HUES64 (cell line): ENCODE results near the gene CLDN6.
A peak's percentile ranks its signal among the peaks of the same experiment; 100 is the strongest.

Source experiments
- H3K27ac ChIP-seq: 2 replicates; pipeline ENCODE4 v1.7.0; 2013; ENCODE audit warnings: low read depth, low read length, inconsistent platforms
- H3K27me3 ChIP-seq: 2 replicates; pipeline ENCODE4 v1.6.1; 2013; ENCODE audit warnings: mild to moderate bottlenecking, low read length; ENCODE audit not compliant: insufficient read depth
- H3K36me3 ChIP-seq: 2 replicates; pipeline ENCODE4 v1.6.1; 2013; ENCODE audit warnings: mild to moderate bottlenecking, low read length; ENCODE audit not compliant: insufficient read depth
- H3K4me1 ChIP-seq: 2 replicates; pipeline ENCODE4 v1.6.1; 2013; ENCODE audit warnings: mild to moderate bottlenecking, low read length, moderate library complexity; ENCODE audit not compliant: insufficient read depth
- H3K4me3 ChIP-seq: 2 replicates; pipeline ENCODE4 v1.5.1; 2013; ENCODE audit warnings: mild to moderate bottlenecking, low read length, moderate library complexity
- H3K9ac ChIP-seq: 2 replicates; pipeline ENCODE4 v1.6.1; 2013; ENCODE audit warnings: mild to moderate bottlenecking, low read depth, low read length
- H3K9me3 ChIP-seq: 2 replicates; pipeline ENCODE4 v1.6.1; 2013; ENCODE audit warnings: low read depth, low read length; ENCODE audit not compliant: insufficient read depth
- WGBS: fragments of 150-250, 120-280 bp; methylation state at CpG from one replicate; pipeline ENCODE4 v1.1.7; 2013; ENCODE audit warnings: missing lambda C conversion rate; 5-methylcytosine and 5-hydroxymethylcytosine counted together

CLDN6 gene

DNA sequence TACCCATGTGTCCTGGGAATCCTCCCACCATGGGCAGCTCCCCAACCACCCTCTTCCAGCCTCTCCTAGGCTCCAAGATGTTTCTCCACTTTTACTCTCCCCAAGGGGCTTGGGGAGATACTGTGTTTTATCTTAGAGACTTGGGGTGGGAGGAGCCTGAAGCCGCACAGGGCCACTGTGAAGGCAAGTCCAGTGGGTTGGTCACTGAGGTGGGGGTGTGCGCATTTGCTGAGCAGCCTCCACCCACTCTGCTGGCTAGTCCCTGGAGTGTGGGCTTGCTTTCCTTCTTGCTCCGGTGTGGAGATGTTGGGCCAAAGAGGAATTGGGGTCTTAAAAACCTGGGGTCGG lies 9.3 kb downstream of the CLDN6 start:
- H3K27me3 ChIP-seq = peaks cover 16% of the 10 kb centered on the region
- no peaks in the 10 kb centered on the region for H3K9me3 ChIP-seq
- H3K36me3 ChIP-seq = no peaks in the 10 kb centered on the region
- H3K9ac ChIP-seq = peak overlapping the region; percentile 65
- peak overlapping the region; percentile 44; the same call in 1 of the 2 replicates for H3K4me3 ChIP-seq
- peaks cover 49% of the 10 kb centered on the region for H3K4me1 ChIP-seq
- peak overlapping the region; percentile 98 for H3K27ac ChIP-seq
- 36% methylated on average over 4 of the region's 4 CpGs for WGBS

DNA sequence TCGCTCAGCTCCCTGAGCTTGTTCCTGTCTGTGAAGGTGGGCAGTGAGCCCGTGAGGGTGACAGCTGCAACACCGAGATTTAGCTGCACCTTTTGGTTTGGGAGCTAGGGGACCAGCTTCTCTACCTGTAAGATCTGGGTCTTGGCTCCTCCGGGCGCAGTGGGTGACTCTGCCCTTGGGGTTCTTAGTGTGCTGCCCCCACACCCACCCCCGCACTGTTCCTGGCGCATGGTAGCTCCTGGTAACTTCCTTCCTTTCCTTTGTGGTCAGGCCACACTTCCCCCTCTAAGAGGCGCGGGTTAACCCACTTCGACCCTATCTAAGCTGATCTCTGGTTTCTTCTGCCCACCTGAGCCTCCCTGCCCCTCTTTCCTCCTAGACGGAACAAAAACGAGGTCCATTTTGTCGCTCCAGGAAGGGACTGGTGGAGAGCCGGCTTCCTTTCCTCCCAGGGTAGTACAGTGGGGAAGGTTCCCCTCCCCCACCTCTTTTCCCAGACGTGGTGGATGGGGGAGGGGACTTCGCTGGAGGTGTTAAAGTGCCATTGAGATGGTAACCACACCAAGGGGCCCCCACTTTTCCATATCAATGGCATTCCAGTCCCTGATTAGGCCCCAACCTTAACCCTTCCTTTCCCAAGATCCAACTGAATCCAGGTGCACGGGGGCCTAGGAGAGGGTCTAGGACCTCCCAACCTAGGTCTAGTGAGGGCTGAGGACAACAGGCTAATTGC lies 9.9 kb downstream of the CLDN6 start:
- peak overlapping the region; percentile 86 for H3K9ac ChIP-seq
- H3K9me3 ChIP-seq = no peaks in the 10 kb centered on the region
- H3K4me3 ChIP-seq = peak overlapping the region; percentile 44
- H3K27me3 ChIP-seq = peaks cover 11% of the 10 kb centered on the region
- peak overlapping the region; percentile 98 for H3K27ac ChIP-seq
- 3% methylated on average over 13 of the region's 17 CpGs for WGBS
- no peaks in the 10 kb centered on the region for H3K36me3 ChIP-seq
- peaks cover 44% of the 10 kb centered on the region for H3K4me1 ChIP-seq

DNA sequence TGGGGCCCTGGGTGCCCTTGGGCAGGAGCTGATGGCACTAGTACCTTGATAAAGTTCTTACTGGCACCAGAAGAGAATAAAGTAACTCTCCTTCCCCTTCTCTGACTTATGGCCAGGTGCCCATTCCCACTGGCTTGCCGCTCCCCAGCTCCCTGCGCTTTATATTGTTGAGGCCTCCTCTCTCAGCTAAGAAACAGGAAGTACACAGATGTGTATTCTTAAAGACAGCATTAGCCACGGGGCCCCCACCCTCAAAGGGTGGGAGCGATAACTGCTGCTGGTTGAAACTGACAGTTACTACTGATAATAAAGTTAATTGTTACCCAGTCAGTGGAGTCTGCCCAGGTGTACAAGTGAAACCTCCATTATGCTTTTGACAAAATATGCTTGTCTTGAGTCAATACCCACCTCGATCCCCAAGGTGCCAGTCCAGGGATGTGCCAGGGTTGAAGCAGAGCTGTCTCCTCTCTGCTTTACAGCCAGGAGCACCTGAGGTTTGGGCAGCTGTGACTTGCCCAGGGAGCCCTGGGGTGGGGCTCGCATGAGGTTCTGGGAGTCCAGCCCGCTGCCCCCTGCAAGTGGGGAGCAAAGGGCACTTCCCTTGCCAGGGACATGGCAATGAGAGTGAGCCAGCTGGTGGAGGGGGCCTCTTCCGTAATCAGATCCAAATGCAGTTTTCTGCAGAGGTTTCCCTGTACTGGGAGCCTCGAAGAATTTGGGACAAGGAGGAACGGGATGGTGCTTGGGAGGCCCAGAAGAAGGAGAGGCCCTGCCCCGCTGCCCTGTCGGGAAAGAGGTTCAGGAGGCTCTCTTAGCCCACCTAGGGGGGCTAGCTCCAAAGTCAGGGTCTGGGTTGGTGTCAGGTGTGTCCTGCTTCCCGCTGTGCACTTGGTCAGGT lies 10.7 kb downstream of the CLDN6 start:
- no peaks in the 10 kb centered on the region for H3K36me3 ChIP-seq
- 42% methylated on average over 13 of the region's 13 CpGs for WGBS
- H3K9me3 ChIP-seq = no peaks in the 10 kb centered on the region
- peaks cover 9% of the 10 kb centered on the region for H3K27me3 ChIP-seq
- peaks cover 41% of the 10 kb centered on the region for H3K4me1 ChIP-seq
- peak overlapping the region; percentile 44 for H3K4me3 ChIP-seq
- peak overlapping the region; percentile 98 for H3K27ac ChIP-seq
- peak overlapping the region; percentile 86 for H3K9ac ChIP-seq

DNA sequence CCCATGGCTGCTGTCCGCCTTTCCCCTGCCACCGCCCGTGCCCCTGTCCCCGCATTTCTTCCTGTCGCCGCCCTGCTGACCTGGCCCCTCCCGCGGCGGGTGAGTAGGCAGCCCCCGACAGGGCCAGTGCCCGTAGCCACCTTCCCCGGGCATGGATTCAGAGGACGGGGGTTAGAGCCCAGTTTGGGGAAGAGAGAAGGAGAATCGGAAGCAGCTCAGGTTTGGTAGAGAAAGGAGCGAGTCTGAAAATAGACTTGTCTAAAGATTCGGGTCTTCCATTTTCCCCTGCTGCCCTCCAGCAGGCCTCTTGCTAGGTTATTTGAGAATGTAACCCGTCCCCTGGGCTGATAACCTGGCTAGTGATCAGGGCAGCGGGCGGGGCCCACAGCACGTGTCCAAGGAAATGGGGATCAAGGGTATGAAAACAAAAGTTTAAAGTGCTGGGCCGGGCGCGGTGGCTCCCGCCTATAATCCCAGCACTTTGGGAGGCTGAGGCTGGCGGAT lies 13.2 kb downstream of the CLDN6 start:
- Histone ChIP-seq H3K27me3 (no peaks in the 10 kb centered on the region), H3K36me3 (no peaks in the 10 kb centered on the region), H3K4me3 (peak overlapping the region; percentile 65), H3K9ac (peak overlapping the region; percentile 60; the same call in 1 of the 2 replicates), H3K9me3 (no peaks in the 10 kb centered on the region), H3K4me1 (peaks cover 35% of the 10 kb centered on the region), H3K27ac (peak overlapping the region; percentile 83; the same call in 1 of the 2 replicates)
- 2% methylated on average over 25 of the region's 25 CpGs for WGBS

DNA sequence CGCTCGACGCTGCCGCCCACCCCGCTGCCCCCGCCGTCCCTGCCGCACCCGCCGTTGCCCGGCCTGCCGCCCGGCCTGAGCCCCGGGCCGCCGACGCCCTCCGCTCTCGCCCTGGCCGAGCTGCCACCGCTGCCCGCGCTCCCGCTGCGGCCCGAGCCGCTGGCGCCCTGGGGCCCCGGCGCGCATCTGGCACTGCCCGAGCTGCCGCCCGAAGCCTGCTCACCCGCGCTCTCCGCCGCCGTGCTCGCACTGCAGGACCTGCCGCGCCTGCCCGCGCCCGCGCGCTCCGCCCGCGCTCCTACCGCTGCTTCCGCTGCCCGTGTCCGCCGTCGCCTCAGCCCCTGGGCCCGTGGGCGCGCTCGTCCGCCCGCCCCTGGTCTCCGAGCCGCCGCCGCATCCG lies 13.7 kb downstream of the CLDN6 start:
- Histone ChIP-seq H3K36me3 (no peaks in the 10 kb centered on the region), H3K4me1 (peaks cover 30% of the 10 kb centered on the region), H3K27me3 (no peaks in the 10 kb centered on the region), H3K4me3 (peak overlapping the region; percentile 29; the same call in 1 of the 2 replicates), H3K9me3 (no peaks in the 10 kb centered on the region), H3K27ac (no peak overlapping the region), H3K9ac (no peak overlapping the region)
- WGBS = under 1% methylated on average over 67 of the region's 67 CpGs

DNA sequence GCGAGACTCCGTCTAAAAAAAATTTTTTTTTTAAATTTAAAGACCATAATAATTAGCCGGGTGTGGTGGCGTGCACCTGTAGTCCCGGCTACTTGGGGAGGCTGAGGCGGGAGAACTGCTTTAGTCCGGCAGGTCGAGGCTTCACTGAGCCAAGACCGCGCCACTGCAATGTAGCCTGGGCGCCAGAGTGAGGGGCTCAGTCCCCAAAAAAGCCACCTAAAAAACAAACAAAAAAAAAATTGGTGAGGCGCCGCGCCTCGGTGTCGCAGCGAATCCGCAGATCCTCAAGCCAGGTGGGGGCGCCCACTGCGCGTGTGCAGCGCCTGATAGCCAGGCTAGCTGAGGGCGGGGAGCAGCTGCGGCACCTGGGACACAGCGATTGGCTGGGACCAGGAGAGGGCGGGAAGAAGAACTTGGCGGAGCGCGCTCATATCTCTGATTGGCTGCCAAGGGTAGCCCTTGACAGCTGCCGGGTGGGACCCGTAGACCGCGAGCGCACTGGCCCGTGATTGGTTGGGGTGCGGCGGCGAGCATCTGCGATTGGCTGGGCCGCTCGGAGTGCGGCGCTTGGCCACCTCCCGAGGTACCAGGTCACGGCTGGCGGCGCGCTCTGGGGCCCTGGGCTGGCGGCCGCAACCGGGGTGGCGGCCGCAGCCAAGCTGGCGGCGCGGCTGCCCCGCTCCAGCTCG lies 14.3 kb downstream of the CLDN6 start:
- Histone ChIP-seq H3K9me3 (no peaks in the 10 kb centered on the region), H3K27ac (no peak overlapping the region), H3K27me3 (no peaks in the 10 kb centered on the region), H3K4me3 (peak overlapping the region; percentile 29; the same call in 1 of the 2 replicates), H3K36me3 (no peaks in the 10 kb centered on the region), H3K9ac (no peak overlapping the region), H3K4me1 (peaks cover 24% of the 10 kb centered on the region)
- WGBS = 10% methylated on average over 58 of the region's 58 CpGs

DNA sequence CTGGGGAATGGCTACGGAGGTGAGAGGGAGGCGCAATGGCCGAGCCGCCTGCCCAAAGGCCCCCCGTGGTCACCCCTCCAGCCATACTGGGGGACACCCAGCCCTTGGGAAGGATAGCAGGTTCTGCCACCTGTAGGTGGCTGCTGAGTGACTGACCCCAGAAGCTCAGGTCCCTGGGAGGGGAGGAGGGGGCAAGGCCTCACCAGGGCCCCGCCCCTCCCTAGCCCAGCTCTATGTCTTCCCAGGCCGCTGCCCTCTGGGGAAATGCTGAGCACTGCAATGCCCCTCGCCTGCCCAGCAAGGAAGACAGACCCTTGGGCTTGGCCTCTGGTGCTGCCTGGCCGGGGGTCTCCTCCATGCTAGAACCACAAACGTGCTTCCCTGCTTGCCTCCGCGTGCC lies 16.7 kb downstream of the CLDN6 start:
- H3K4me3 ChIP-seq = no peak overlapping the region
- 76% methylated on average over 12 of the region's 12 CpGs for WGBS
- H3K9ac ChIP-seq = no peak overlapping the region
- no peaks in the 10 kb centered on the region for H3K27me3 ChIP-seq
- H3K36me3 ChIP-seq = no peaks in the 10 kb centered on the region
- H3K4me1 ChIP-seq = peaks cover 4% of the 10 kb centered on the region; the same call in 1 of the 2 replicates
- no peaks in the 10 kb centered on the region for H3K9me3 ChIP-seq
- no peak overlapping the region for H3K27ac ChIP-seq

DNA sequence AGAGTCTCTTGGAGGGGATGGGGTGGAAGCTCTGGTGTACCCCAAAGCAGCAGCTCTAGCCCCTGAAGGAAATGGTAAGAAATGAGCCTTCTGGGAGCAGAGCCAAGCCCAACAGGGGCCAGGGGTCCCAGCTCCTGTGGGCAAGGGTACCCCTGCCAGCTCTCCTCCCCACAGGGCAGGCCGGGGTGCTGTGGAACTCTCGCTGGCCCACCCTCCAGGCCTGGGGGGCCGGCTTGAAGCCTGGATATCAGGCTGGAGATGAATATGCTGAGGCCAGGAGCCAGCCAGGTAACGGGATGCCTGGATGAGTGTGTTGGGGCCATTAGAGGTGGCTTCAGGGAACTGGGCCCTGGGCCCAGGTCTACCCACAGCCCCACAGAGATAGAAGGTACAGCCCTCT lies 17.4 kb downstream of the CLDN6 start:
- no peak overlapping the region for H3K27ac ChIP-seq
- H3K36me3 ChIP-seq = no peaks in the 10 kb centered on the region
- H3K4me1 ChIP-seq = no peaks in the 10 kb centered on the region
- no peak overlapping the region for H3K4me3 ChIP-seq
- H3K27me3 ChIP-seq = no peaks in the 10 kb centered on the region
- H3K9me3 ChIP-seq = no peaks in the 10 kb centered on the region
- no peak overlapping the region for H3K9ac ChIP-seq
- WGBS = 90% methylated on average over 4 of the region's 4 CpGs

DNA sequence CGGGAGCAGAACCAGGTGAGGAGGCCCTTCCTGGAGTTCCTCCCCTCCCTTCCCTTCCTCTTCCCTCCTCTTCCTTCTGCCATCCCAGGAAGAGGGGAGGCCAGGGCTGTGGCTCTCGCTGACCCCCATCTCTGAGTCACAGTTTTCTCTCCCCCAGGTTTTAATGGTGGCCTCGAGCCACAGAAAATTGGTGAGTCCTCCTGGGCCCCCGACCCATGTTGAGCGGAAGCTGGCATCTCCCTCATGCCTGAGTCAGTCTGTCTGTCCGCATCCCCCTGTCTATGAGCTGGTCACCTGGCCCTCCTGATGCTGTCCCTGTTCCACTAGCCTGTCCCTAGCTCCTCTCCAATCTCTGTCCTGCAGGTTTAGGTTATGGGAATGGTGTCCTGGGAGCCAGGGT lies 18.1 kb downstream of the CLDN6 start:
- Histone ChIP-seq H3K9ac (no peak overlapping the region), H3K27me3 (no peaks in the 10 kb centered on the region), H3K36me3 (no peaks in the 10 kb centered on the region), H3K27ac (no peak overlapping the region), H3K9me3 (no peaks in the 10 kb centered on the region), H3K4me1 (no peaks in the 10 kb centered on the region), H3K4me3 (no peak overlapping the region)
- 92% methylated on average over 6 of the region's 6 CpGs for WGBS

DNA sequence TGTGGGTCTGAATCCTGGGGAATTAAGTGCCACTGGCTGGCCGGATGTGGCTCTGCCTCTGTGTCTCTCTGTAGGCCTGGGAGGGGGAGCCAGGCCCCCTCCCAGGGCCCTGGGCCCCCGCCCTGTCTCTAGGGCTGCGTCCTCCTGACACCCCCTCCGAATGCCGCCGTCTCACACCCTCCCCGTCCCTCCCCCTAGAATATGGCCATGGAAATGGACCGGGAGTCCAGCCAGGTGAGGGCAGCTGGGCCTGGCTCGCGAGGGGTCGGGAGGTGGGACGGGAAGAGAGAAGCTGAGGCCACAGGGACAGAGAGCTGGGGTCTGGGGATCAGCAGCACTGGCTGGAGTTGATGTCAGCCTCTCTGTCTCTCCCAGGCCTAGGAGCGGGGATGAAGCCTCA lies 21.7 kb downstream of the CLDN6 start:
- WGBS = 86% methylated on average over 13 of the region's 13 CpGs
- Histone ChIP-seq H3K4me1 (no peaks in the 10 kb centered on the region), H3K4me3 (no peak overlapping the region), H3K9me3 (no peaks in the 10 kb centered on the region), H3K9ac (no peak overlapping the region), H3K36me3 (no peaks in the 10 kb centered on the region), H3K27ac (no peak overlapping the region), H3K27me3 (no peaks in the 10 kb centered on the region)
